MM.1S (cell line): Measurements from ENCODE around the gene ALPI.
"Not testable (repeated sequence)": the region's sequence is repeated elsewhere in the genome, so short reads cannot be mapped to it uniquely, and the experiment has no call there.

Source experiments
- DNase-seq: peaks from one replicate; pipeline ENCODE4 v3.0.0-alpha.2; 2015
- H2AFZ ChIP-seq: fragments of 300-600 bp; sonication (generic); 2 replicates; pipeline ENCODE4 v1.6.0; 2016; ENCODE audit warnings: antibody characterized with exemption, low read length
- H3F3A ChIP-seq: fragments of 300-600 bp; sonication (generic); 2 replicates; pipeline ENCODE4 v1.6.1; 2016; ENCODE audit warnings: mild to moderate bottlenecking, antibody characterized with exemption, low read length, moderate library complexity, mixed read lengths; ENCODE audit not compliant: insufficient read depth
- H3K27ac ChIP-seq: fragments of 300-600 bp; sonication (generic); 2 replicates; pipeline ENCODE4 v1.5.1; 2016; ENCODE audit warnings: mild to moderate bottlenecking, low read length
- H3K27me3 ChIP-seq: fragments of 300-600 bp; sonication (generic); replicated peaks from 2 replicates; pipeline ENCODE4 v1.6.0; 2016; ENCODE audit warnings: low read length; ENCODE audit not compliant: insufficient read depth
- H3K36me3 ChIP-seq: fragments of 300-600 bp; sonication (generic); replicated peaks from 2 replicates; pipeline ENCODE4 v1.6.1; 2016; ENCODE audit warnings: mild to moderate bottlenecking, low read length, mixed read lengths; ENCODE audit not compliant: insufficient read depth
- H3K4me1 ChIP-seq: fragments of 300-600 bp; sonication (generic); 2 replicates; pipeline ENCODE4 v1.6.1; 2016; ENCODE audit warnings: low read length, mixed read lengths
- H3K4me2 ChIP-seq: fragments of 300-600 bp; sonication (generic); 2 replicates; pipeline ENCODE4 v1.6.0; 2016; ENCODE audit warnings: low read depth, low read length
- H3K4me3 ChIP-seq: fragments of 300-600 bp; sonication (generic); 2 replicates; pipeline ENCODE4 v1.5.1; 2016; ENCODE audit warnings: low read length, mixed read lengths
- H3K79me2 ChIP-seq: fragments of 300-600 bp; sonication (generic); 2 replicates; pipeline ENCODE4 v1.6.1; 2016; ENCODE audit warnings: mixed run types, low read length, mixed read lengths
- H3K9ac ChIP-seq: fragments of 300-600 bp; sonication (generic); 2 replicates; pipeline ENCODE4 v1.6.1; 2016; ENCODE audit warnings: low read length, mixed read lengths
- H3K9me2 ChIP-seq: fragments of 300-600 bp; sonication (generic); replicated peaks from 2 replicates; pipeline ENCODE4 v1.6.1; 2016; ENCODE audit warnings: mild to moderate bottlenecking, low read length, mixed read lengths; ENCODE audit not compliant: insufficient read depth
- H3K9me3 ChIP-seq: fragments of 300-600 bp; sonication (generic); replicated peaks from 2 replicates; pipeline ENCODE4 v1.6.1; 2016; ENCODE audit warnings: mild to moderate bottlenecking, low read length, mixed read lengths; ENCODE audit not compliant: insufficient read depth
- H4K20me1 ChIP-seq: fragments of 300-600 bp; sonication (generic); 2 replicates; pipeline ENCODE4 v1.6.1; 2016; ENCODE audit warnings: mild to moderate bottlenecking, low read length, moderate library complexity, mixed read lengths; ENCODE audit not compliant: insufficient read depth
- CTCF ChIP-seq: fragments of 300-600 bp; sonication (generic); IDR thresholded peaks from 2 replicates; pipeline ENCODE4 v1.5.1; 2016; ENCODE audit warnings: antibody characterized with exemption, low read length, mixed read lengths
- EZH2 ChIP-seq: fragments of 300-600 bp; sonication (generic); optimal IDR thresholded peaks from 2 replicates; pipeline ENCODE3; 2017; ENCODE audit warnings: low read depth, mild to moderate bottlenecking, antibody characterized with exemption, low read length, mixed read lengths
- EZH2phosphoT487 ChIP-seq: fragments of 300-600 bp; sonication (generic); IDR thresholded peaks from 2 replicates; pipeline ENCODE4 v1.6.1; 2018; ENCODE audit warnings: antibody characterized with exemption, low read length

Gene ALPI

DNA sequence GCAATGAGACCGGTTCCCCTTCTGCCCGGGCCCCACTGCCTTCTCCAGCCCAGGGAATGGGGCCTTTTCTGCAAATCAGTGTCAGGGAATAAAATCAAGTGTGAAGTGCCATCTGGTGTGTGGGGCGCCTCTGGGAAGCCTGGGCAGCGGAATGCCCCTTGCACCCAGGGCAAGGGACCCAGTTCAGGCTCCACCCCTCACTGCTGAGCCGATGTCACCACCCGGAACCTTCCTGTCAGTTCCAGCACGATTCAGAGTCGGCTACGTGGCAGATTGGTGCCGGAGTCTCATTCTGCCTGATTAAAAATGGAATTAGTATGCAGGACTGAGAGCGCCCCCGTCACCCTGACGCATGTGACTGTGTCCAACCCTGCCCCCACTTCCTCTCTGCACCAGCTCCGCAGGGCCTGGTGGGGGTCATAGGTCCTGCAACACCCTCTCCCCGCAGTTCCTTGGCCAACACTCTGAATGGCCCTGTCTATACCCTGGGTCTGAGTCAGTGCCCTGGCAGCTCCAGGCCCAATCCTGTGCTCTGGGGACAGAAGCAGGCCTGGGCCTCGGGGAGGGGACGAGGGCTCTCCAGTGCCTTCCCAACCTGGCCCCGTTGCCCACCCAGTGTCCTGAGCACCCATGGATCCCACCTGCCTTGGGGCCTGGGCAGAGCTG, 8.2 kb upstream of the ALPI start:
- Histone ChIP-seq H2AFZ (no peak overlapping the region), H3K27ac (no peak overlapping the region), H3K4me3 (no peak overlapping the region), H3K36me3 (no peaks in the 10 kb centered on the region), H3K27me3 (no peaks in the 10 kb centered on the region), H3K4me2 (no peak overlapping the region), H3K9me3 (no peaks in the 10 kb centered on the region), H3K9ac (no peak overlapping the region), H3K4me1 (no peaks in the 10 kb centered on the region), H3K79me2 (no peaks in the 10 kb centered on the region), H4K20me1 (no peaks in the 10 kb centered on the region), H3F3A (no peaks in the 10 kb centered on the region), H3K9me2 (no peaks in the 10 kb centered on the region)
- no peak for DNase-seq
- TF ChIP-seq EZH2: no peak

DNA sequence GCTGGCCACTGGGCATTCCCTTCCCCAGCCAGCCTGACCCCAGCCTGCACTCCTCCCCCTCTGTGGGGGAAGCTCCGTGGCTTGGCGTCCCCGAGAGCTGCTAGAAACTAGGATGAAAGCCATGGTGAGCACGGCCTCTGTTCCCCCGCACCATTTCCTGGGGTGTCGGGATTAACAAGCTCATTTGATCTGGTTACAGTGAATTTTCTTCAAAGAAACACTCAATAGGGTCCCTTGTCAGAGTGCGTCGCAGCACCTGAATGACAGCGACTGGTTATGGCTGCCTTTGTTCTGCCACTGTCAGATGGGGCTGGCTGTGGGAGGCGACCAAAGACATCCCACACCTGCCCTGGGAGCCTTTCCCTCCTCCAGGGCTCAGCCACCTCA, 7.7 kb upstream of the ALPI start:
- Histone ChIP-seq H3K4me3 (no peak overlapping the region), H3K36me3 (no peaks in the 10 kb centered on the region), H3K27ac (no peak overlapping the region), H4K20me1 (no peaks in the 10 kb centered on the region), H3K79me2 (no peaks in the 10 kb centered on the region), H3K9ac (no peak overlapping the region), H3F3A (no peaks in the 10 kb centered on the region), H3K27me3 (no peaks in the 10 kb centered on the region), H3K4me1 (no peaks in the 10 kb centered on the region), H3K4me2 (no peak overlapping the region), H2AFZ (no peak overlapping the region), H3K9me3 (no peaks in the 10 kb centered on the region), H3K9me2 (no peaks in the 10 kb centered on the region)
- DNase-seq: no peak
- TF ChIP-seq CTCF (no peak), EZH2phosphoT487 (no peak), EZH2 (no peak)

GRCh38 chr2:232449964-232450363, 6.0 kb upstream of the ALPI start:
- DNase-seq: no peak
- no peak overlapping the region for H2AFZ ChIP-seq
- no peaks in the 10 kb centered on the region for H3K4me1 ChIP-seq
- H3K79me2 ChIP-seq: no peaks in the 10 kb centered on the region
- no peak for TF ChIP-seq EZH2phosphoT487
- no peak for TF ChIP-seq CTCF
- TF ChIP-seq EZH2: no peak
- no peak overlapping the region for H3K27ac ChIP-seq
- no peaks in the 10 kb centered on the region for H3K9me2 ChIP-seq
- no peak overlapping the region for H3K4me3 ChIP-seq
- H3F3A ChIP-seq: no peaks in the 10 kb centered on the region
- H3K36me3 ChIP-seq: no peaks in the 10 kb centered on the region
- no peak overlapping the region for H3K9ac ChIP-seq
- H4K20me1 ChIP-seq: no peaks in the 10 kb centered on the region
- no peaks in the 10 kb centered on the region for H3K27me3 ChIP-seq
- no peak overlapping the region for H3K4me2 ChIP-seq
- H3K9me3 ChIP-seq: no peaks in the 10 kb centered on the region

DNA sequence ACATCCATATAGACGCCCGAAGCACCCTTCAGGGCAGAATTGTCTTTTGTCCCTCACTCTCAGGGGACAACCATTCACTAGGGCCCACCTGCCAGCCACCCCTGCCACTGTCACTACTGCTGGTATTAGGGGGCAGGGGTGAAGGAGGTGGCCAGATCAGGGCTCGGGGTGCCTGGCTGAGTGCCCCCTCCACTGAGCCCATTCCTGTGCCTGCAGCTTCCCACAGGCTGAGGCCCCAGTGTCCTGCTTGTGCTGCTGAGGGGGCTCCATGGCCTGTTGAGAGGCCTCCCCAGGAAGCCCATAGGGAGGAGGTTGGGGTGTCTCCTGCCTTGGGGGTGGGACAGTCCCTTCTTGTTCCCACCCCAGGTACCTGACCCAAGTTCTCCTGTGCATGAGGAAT, 4.3 kb upstream of the ALPI start:
- not testable (repeated sequence) for DNase-seq

More for the DNA sequence above, 4.3 kb upstream of the ALPI start:
- not testable (repeated sequence) for H3K4me1 ChIP-seq, H3K9me2 ChIP-seq, H3K9me3 ChIP-seq, H3F3A ChIP-seq, H3K9ac ChIP-seq, H3K79me2 ChIP-seq, H4K20me1 ChIP-seq, H3K36me3 ChIP-seq, H2AFZ ChIP-seq, H3K27me3 ChIP-seq, H3K4me2 ChIP-seq, H3K4me3 ChIP-seq, H3K27ac ChIP-seq
